ENCODE measurements around the gene FHDC1.

FHDC1 gene

DNA sequence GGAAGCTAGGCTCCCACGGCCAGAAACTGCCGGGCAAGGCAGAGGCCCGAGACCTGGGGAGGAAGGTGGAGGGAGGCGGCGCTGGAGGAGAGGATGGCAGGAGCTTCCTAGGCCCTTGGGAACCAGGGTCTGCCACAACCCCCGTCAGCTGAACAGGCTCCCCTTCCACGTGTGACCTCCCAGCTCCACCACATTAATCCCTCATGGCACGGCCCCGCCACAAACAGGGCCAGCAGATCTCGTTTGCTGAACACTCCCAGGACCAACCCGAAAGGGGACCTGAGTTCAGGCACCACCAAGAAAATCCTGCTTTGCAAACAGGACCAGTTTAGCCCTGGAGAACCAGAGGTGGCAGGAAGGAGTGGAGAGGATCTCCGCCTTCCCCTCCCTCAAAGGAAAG lies 62.7 kb downstream of the FHDC1 start:
- Histone ChIP-seq H3K27me3 (ENCODE audit: control insufficient read depth, low read length) (peaks cover 2% of the 10 kb centered on the region; the same call in 1 of the 2 replicates), H3F3A (ENCODE audit: control insufficient read depth, insufficient read depth) (no peaks in the 10 kb centered on the region)
- no peak for TF ChIP-seq EZH2phosphoT487 (IDR thresholded peaks at IDR 0.05; ENCODE audit: borderline replicate concordance, low read length)
- TF ChIP-seq, protein P1, sequence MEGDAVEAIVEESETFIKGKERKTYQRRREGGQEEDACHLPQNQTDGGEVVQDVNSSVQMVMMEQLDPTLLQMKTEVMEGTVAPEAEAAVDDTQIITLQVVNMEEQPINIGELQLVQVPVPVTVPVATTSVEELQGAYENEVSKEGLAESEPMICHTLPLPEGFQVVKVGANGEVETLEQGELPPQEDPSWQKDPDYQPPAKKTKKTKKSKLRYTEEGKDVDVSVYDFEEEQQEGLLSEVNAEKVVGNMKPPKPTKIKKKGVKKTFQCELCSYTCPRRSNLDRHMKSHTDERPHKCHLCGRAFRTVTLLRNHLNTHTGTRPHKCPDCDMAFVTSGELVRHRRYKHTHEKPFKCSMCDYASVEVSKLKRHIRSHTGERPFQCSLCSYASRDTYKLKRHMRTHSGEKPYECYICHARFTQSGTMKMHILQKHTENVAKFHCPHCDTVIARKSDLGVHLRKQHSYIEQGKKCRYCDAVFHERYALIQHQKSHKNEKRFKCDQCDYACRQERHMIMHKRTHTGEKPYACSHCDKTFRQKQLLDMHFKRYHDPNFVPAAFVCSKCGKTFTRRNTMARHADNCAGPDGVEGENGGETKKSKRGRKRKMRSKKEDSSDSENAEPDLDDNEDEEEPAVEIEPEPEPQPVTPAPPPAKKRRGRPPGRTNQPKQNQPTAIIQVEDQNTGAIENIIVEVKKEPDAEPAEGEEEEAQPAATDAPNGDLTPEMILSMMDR (IDR thresholded peaks at IDR 0.05; ENCODE audit: low read depth, low read length, poor library complexity, severe bottlenecking): no peak

DNA sequence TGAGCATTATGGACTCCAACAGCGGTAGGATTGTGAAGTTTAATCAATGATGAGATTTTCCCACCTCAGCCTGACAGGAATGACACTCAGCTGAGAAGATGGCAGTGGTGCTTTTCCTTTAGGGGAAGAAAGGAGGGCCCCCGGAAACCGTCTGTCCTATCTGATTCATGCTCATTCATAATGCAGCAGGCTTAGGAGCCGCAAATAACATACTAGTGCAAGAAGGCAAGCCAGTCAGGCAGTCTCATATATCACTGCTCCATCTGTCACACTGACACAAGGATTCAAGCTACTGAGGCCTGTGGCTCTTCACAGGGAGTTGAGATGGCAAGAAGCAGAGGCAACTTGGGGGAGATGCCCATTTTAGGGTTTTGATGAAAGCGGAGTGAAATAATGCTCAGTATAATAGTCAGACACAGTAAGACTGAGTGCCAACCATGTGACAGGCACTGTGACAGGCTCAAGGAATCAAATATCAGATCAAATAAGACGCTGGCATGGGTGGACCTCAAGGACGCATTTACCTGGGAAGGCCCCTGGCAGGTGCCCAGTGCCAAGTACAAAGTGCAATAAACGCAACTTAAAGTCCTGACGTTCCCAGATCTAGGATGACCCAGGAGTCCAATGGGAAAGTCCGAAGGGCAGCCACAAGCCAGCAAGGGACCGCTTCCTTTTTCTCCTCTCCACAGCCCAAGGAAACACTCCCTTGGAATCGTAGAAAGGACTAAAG lies 63.4 kb downstream of the FHDC1 start:
- H3K36me3 ChIP-seq (ENCODE audit: control insufficient read depth, low read length): no peaks in the 10 kb centered on the region
- H3K27ac ChIP-seq (ENCODE audit: low read depth, low read length): no peak overlapping the region
- TF ChIP-seq, protein P1 (IDR thresholded peaks at IDR 0.05; ENCODE audit: low read depth, low read length, poor library complexity, severe bottlenecking): no peak
- TF ChIP-seq EZH2phosphoT487 (IDR thresholded peaks at IDR 0.05; ENCODE audit: borderline replicate concordance, low read length): no peak
- no peaks in the 10 kb centered on the region for H3K4me1 ChIP-seq (ENCODE audit: control insufficient read depth, low read length)
- H3K9me2 ChIP-seq (replicated peaks; ENCODE audit: control insufficient read depth, low read length): no peaks in the 10 kb centered on the region
- H4K20me1 ChIP-seq (ENCODE audit: control insufficient read depth, insufficient read depth, low read depth, low read length): no peaks in the 10 kb centered on the region
- no peaks in the 10 kb centered on the region; the same call in 1 of the 2 replicates for H3K27me3 ChIP-seq (ENCODE audit: control insufficient read depth, low read length)
- H3K4me3 ChIP-seq (ENCODE audit: low read length): no peak overlapping the region
- H3K9me3 ChIP-seq (ENCODE audit: control insufficient read depth, insufficient read depth, low read length): no peaks in the 10 kb centered on the region
- H3K79me2 ChIP-seq (ENCODE audit: control insufficient read depth, low read length): no peaks in the 10 kb centered on the region
- no peaks in the 10 kb centered on the region for H3F3A ChIP-seq (ENCODE audit: control insufficient read depth, insufficient read depth)
- H3K4me2 ChIP-seq (ENCODE audit: low read length): no peak overlapping the region

More for the DNA sequence above, 62.7 kb downstream of the FHDC1 start:
- no peaks in the 10 kb centered on the region for H3K4me1 ChIP-seq (ENCODE audit: control insufficient read depth, low read length)
- H4K20me1 ChIP-seq (ENCODE audit: control insufficient read depth, insufficient read depth, low read depth, low read length): no peaks in the 10 kb centered on the region
- no peak overlapping the region for H3K27ac ChIP-seq (ENCODE audit: low read depth, low read length)
- no peaks in the 10 kb centered on the region for H3K9me2 ChIP-seq (replicated peaks; ENCODE audit: control insufficient read depth, low read length)
- H3K4me3 ChIP-seq (ENCODE audit: low read length): no peak overlapping the region
- no peaks in the 10 kb centered on the region for H3K36me3 ChIP-seq (ENCODE audit: control insufficient read depth, low read length)
- no peak overlapping the region for H3K4me2 ChIP-seq (ENCODE audit: low read length)
- no peaks in the 10 kb centered on the region for H3K79me2 ChIP-seq (ENCODE audit: control insufficient read depth, low read length)
- H3K9me3 ChIP-seq (ENCODE audit: control insufficient read depth, insufficient read depth, low read length): no peaks in the 10 kb centered on the region

DNA sequence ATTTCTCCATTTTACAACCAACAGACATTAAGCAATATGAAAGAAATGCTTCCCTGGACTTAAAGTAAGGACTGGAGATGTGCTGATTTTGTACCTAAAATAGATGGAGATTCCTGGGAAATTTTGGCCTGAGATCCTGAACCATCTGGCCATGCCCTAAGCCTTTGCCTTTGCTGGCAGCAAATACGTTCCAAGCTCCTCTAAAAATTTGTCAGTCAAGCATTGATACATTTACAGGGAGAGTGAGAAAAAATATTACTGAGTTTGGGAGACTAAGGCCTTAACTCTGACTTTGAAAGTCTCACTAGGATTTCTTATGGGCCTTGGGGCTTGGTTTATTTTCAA lies 63.9 kb downstream of the FHDC1 start:
- Histone ChIP-seq H3K27me3 (ENCODE audit: control insufficient read depth, low read length) (no peaks in the 10 kb centered on the region; the same call in 1 of the 2 replicates), H3K36me3 (ENCODE audit: control insufficient read depth, low read length) (no peaks in the 10 kb centered on the region), H3K79me2 (ENCODE audit: control insufficient read depth, low read length) (no peaks in the 10 kb centered on the region), H3F3A (ENCODE audit: control insufficient read depth, insufficient read depth) (no peaks in the 10 kb centered on the region), H3K9me2 (replicated peaks; ENCODE audit: control insufficient read depth, low read length) (no peaks in the 10 kb centered on the region), H4K20me1 (ENCODE audit: control insufficient read depth, insufficient read depth, low read depth, low read length) (no peaks in the 10 kb centered on the region), H3K4me1 (ENCODE audit: control insufficient read depth, low read length) (no peaks in the 10 kb centered on the region), H3K27ac (ENCODE audit: low read depth, low read length) (no peak overlapping the region), H3K4me2 (ENCODE audit: low read length) (no peak overlapping the region), H3K9me3 (ENCODE audit: control insufficient read depth, insufficient read depth, low read length) (no peaks in the 10 kb centered on the region), H3K4me3 (ENCODE audit: low read length) (no peak overlapping the region)
- TF ChIP-seq, protein P1 (IDR thresholded peaks at IDR 0.05; ENCODE audit: low read depth, low read length, poor library complexity, severe bottlenecking): no peak
- no peak for TF ChIP-seq EZH2phosphoT487 (IDR thresholded peaks at IDR 0.05; ENCODE audit: borderline replicate concordance, low read length)
